ENCODE results near the gene PTPRM.

DNA sequence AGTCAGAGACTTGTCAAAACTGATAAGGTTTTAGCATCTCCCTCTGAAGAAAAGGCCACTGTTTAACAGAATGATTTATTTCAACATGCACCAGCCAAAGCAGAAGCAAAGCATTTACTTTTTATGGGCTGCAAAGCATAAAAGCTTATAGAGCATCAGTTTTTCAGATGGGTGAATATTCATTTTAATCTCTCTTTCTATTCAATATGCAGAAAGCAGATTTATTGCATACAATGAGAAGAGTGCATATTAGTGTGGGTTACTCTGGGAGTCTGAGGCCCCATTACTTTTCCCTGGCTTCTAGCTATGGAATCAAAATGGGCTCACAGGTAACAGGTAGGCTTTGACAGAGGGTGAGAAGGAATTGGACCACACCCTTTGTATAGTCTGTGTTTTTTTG, 9.0 kb downstream of the PTPRM start:
- TF ChIP-seq ZNF16 (tag by site-specific recombination; IDR thresholded peaks at IDR 0.05; ENCODE audit: low read depth) (no peak), ZBTB1 (tag by site-specific recombination; IDR thresholded peaks at IDR 0.05) (no peak), ZFP41 (tag by site-specific recombination; IDR thresholded peaks at IDR 0.05; ENCODE audit: borderline replicate concordance) (no peak), ZNF23 (tag by site-specific recombination; IDR thresholded peaks at IDR 0.05; ENCODE audit: borderline replicate concordance) (no peak), ZNF366 (tag by site-specific recombination; conservative IDR thresholded peaks at IDR 0.05) (no peak), ZNF670 (tag by site-specific recombination; IDR thresholded peaks at IDR 0.05; ENCODE audit: low read depth) (no peak), ZNF335 (tag by site-specific recombination; conservative IDR thresholded peaks at IDR 0.05) (no peak), ZBTB7A (tag by site-specific recombination; IDR thresholded peaks at IDR 0.05; ENCODE audit: low read depth) (no peak), ZNF48 (tag by site-specific recombination; IDR thresholded peaks at IDR 0.05) (no peak)
- TF ChIP-seq, protein P1, sequence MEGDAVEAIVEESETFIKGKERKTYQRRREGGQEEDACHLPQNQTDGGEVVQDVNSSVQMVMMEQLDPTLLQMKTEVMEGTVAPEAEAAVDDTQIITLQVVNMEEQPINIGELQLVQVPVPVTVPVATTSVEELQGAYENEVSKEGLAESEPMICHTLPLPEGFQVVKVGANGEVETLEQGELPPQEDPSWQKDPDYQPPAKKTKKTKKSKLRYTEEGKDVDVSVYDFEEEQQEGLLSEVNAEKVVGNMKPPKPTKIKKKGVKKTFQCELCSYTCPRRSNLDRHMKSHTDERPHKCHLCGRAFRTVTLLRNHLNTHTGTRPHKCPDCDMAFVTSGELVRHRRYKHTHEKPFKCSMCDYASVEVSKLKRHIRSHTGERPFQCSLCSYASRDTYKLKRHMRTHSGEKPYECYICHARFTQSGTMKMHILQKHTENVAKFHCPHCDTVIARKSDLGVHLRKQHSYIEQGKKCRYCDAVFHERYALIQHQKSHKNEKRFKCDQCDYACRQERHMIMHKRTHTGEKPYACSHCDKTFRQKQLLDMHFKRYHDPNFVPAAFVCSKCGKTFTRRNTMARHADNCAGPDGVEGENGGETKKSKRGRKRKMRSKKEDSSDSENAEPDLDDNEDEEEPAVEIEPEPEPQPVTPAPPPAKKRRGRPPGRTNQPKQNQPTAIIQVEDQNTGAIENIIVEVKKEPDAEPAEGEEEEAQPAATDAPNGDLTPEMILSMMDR (tag by site-specific recombination; IDR thresholded peaks at IDR 0.05), result no peak
- TF ChIP-seq, protein P2, sequence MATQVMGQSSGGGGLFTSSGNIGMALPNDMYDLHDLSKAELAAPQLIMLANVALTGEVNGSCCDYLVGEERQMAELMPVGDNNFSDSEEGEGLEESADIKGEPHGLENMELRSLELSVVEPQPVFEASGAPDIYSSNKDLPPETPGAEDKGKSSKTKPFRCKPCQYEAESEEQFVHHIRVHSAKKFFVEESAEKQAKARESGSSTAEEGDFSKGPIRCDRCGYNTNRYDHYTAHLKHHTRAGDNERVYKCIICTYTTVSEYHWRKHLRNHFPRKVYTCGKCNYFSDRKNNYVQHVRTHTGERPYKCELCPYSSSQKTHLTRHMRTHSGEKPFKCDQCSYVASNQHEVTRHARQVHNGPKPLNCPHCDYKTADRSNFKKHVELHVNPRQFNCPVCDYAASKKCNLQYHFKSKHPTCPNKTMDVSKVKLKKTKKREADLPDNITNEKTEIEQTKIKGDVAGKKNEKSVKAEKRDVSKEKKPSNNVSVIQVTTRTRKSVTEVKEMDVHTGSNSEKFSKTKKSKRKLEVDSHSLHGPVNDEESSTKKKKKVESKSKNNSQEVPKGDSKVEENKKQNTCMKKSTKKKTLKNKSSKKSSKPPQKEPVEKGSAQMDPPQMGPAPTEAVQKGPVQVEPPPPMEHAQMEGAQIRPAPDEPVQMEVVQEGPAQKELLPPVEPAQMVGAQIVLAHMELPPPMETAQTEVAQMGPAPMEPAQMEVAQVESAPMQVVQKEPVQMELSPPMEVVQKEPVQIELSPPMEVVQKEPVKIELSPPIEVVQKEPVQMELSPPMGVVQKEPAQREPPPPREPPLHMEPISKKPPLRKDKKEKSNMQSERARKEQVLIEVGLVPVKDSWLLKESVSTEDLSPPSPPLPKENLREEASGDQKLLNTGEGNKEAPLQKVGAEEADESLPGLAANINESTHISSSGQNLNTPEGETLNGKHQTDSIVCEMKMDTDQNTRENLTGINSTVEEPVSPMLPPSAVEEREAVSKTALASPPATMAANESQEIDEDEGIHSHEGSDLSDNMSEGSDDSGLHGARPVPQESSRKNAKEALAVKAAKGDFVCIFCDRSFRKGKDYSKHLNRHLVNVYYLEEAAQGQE (tag by site-specific recombination; IDR thresholded peaks at IDR 0.05), result no peak
- TF ChIP-seq, protein P3, sequence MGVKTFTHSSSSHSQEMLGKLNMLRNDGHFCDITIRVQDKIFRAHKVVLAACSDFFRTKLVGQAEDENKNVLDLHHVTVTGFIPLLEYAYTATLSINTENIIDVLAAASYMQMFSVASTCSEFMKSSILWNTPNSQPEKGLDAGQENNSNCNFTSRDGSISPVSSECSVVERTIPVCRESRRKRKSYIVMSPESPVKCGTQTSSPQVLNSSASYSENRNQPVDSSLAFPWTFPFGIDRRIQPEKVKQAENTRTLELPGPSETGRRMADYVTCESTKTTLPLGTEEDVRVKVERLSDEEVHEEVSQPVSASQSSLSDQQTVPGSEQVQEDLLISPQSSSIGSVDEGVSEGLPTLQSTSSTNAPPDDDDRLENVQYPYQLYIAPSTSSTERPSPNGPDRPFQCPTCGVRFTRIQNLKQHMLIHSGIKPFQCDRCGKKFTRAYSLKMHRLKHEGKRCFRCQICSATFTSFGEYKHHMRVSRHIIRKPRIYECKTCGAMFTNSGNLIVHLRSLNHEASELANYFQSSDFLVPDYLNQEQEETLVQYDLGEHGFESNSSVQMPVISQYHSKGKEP (tag by site-specific recombination; IDR thresholded peaks at IDR 0.05), result no peak
- TF ChIP-seq, protein P4, sequence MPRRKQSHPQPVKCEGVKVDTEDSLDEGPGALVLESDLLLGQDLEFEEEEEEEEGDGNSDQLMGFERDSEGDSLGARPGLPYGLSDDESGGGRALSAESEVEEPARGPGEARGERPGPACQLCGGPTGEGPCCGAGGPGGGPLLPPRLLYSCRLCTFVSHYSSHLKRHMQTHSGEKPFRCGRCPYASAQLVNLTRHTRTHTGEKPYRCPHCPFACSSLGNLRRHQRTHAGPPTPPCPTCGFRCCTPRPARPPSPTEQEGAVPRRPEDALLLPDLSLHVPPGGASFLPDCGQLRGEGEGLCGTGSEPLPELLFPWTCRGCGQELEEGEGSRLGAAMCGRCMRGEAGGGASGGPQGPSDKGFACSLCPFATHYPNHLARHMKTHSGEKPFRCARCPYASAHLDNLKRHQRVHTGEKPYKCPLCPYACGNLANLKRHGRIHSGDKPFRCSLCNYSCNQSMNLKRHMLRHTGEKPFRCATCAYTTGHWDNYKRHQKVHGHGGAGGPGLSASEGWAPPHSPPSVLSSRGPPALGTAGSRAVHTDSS (tag by site-specific recombination; IDR thresholded peaks at IDR 0.05), result no peak

Data from HEK293 (cell line).